Gastrocnemius medialis (tissue), 4 donors: ENCODE data around the gene FOSL2. TPM values are rescaled to one million over a fixed set of nuclear protein-coding genes. Genes with fewer than 3 reads are reported as not detected.

Source experiments
- ATAC-seq, 2 donors: fragments of 150-250 bp; one replicate each; pipeline ENCODE4 v1.9.1; 2016
- DNase-seq, 2 donors: peaks; one replicate each; pipeline ENCODE4 v3.0.0-alpha.2; 2019
- H3K27ac ChIP-seq, 4 donors: fragments of 200-600 bp; sonication (generic); 1 replicate in 1 of 4; 2 replicates in 3 of 4; pipeline ENCODE4 v1.5.1; 2016 to 2018; ENCODE audit warnings: mild to moderate bottlenecking in 2 of 4, moderate library complexity in 1 of 4
- H3K27me3 ChIP-seq, 3 donors: fragments of 200-600 bp; sonication (generic) in 2 of 3; 1 replicate in 1 of 3; 2 replicates in 2 of 3; pipeline versions ENCODE4 v1.5.1 to v1.6.0; 2016 to 2019; ENCODE audit warnings: mild to moderate bottlenecking in 1 of 3, moderate library complexity in 1 of 3
- H3K36me3 ChIP-seq, 2 donors: fragments of 200-600 bp; sonication (generic) in 1 of 2; one replicate each; pipeline ENCODE4 v1.5.1; 2017 to 2018
- H3K4me1 ChIP-seq, 2 donors: fragments of 200-600 bp; sonication (generic) in 1 of 2; one replicate each; pipeline ENCODE4 v1.5.1; 2016 to 2017; ENCODE audit warnings: mild to moderate bottlenecking in 2 of 2
- H3K4me3 ChIP-seq, 4 donors: fragments of 200-600 bp; sonication (generic) in 3 of 4; 1 replicate in 1 of 4; 2 replicates in 3 of 4; pipeline ENCODE4 v1.5.1; 2016 to 2019; ENCODE audit warnings: mild to moderate bottlenecking in 2 of 4
- H3K9me3 ChIP-seq, 3 donors: fragments of 200-600 bp; sonication (generic) in 2 of 3; 1 replicate in 1 of 3; 2 replicates in 2 of 3; pipeline ENCODE4 v1.5.1; 2016 to 2019
- CTCF ChIP-seq, 5 experiments: fragments of 450-650 bp in 3 of 5; fragments of 200-600 bp in 2 of 5; sonication (generic) in 2 of 5; IDR thresholded peaks in 4 of 5; conservative IDR thresholded peaks in 1 of 5; 1 replicate in 4 of 5; 2 replicates in 1 of 5; pipeline ENCODE4 v1.5.1; 2016 to 2019; ENCODE audit warnings: antibody characterized with exemption in 5 of 5, mild to moderate bottlenecking in 3 of 5, moderate library complexity in 3 of 5
- POLR2A ChIP-seq, 2 donors: fragments of 450-650 bp; IDR thresholded peaks; one replicate each; pipeline ENCODE4 v1.6.1; 2017; ENCODE audit warnings: antibody characterized with exemption in 2 of 2, mild to moderate bottlenecking in 2 of 2, moderate library complexity in 2 of 2
- in situ Hi-C, 4 donors: fragments of 200-750 bp; cut with MboI; loops; one replicate each; pipeline versions ENCODE4 v1.15.0 to v1.8.0; 2017; ENCODE audit warnings: low sequenced_read_pairs in 4 of 4
- intact Hi-C: fragments of 100-400 bp; cut with DNase I; formaldehyde crosslinking; loops from one replicate; pipeline ENCODE4 v1.15.1; 2023; ENCODE audit warnings: low total_unique reads
- total RNA-seq, 4 donors: library from RNA; depleted of rRNA; stranded (reverse); fragments of >200 nt; gene quantifications; one replicate each; pipeline versions ENCODE4 v1.1.0 to v1.2.3, GENCODE V29; 2016

Gene FOSL2
- total RNA-seq, 4 donors from 2014 or later, result 193 to 214 (median 210) TPM

- TF ChIP-seq CTCF (IDR thresholded peaks at IDR 0.05 in 4 of 5, conservative IDR thresholded peaks at IDR 0.05 in 1 of 5), result no peak
- no peak for TF ChIP-seq POLR2A (IDR thresholded peaks at IDR 0.05)
Measured at GRCh38 chr2:28345619-28346018, 47.0 kb upstream of the FOSL2 start.

DNA sequence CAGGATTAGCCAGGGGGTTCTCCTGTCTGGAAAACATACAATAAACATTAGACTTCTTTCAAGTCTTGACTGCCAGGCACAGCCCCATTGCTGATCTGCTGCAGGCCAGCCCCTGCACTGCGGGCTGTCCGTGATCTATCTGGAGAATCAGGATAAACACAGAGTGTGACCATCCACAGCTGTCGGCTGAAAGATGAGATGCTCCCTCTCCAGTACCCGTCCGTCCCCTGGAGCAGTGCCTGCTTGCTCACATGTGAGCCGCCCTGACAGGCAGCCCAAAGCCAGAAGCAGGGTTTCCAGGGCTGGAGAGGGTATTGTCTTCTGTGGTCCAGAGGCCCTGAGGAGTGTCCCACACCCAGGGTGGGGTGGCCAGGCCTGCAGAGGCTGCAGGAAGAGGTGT is 46.1 kb upstream of the FOSL2 start:
- peak overlapping the region; percentile 84 to 89 (median 86) for H3K27ac ChIP-seq
- intact Hi-C loops, result no loop called here
- peak; percentile 88 to 91 for ATAC-seq

More at GRCh38 chr2:28345619-28346018, 47.0 kb upstream of the FOSL2 start:
- Histone ChIP-seq H3K36me3 (no peaks in the 10 kb centered on the region), H3K9me3 (no peaks in the 10 kb centered on the region), H3K4me1 (peaks cover 57 to 72% of the 10 kb centered on the region in 2 donors), H3K27ac (peak overlapping the region; percentile 84 to 89 (median 86)), H3K4me3 (no peak overlapping the region), H3K27me3 (no peaks in the 10 kb centered on the region)
- no peak for ATAC-seq
- peak in 1 of 2 donors; percentile 39 for DNase-seq
- in situ Hi-C loops (no loop called here), intact Hi-C loops (no loop called here)

DNA sequence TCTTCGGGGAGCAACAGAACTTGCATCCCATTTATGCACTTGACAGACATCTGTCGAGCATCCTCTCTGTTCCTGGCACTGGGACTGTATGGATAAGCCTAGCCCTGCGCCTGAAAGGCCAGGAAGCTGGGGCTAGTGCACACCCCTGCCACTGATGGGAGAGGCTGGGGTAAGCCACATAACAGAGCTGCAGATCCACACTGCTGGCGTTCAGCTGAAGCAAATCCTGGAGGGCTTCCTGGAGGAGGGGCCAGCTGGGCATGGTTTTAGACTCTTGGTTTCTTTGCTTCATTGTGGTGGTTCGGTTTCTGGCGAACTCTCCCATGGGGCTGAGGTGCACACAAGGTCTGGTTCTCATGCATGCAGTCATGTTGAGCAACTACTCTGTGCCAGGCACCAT is 45.5 kb upstream of the FOSL2 start:
- no peak overlapping the region for H3K4me3 ChIP-seq
- H3K4me1 ChIP-seq, result peaks cover 44 to 56% of the 10 kb centered on the region in 2 donors
- in situ Hi-C loops, result no loop called here
- TF ChIP-seq POLR2A (IDR thresholded peaks at IDR 0.05), result no peak
- H3K27ac ChIP-seq, result peak overlapping the region; percentile 84 to 89 (median 86)
- intact Hi-C loops, result no loop called here
- H3K36me3 ChIP-seq, result no peaks in the 10 kb centered on the region
- ATAC-seq, result no peak
- no peaks in the 10 kb centered on the region for H3K9me3 ChIP-seq
- no peaks in the 10 kb centered on the region for H3K27me3 ChIP-seq
- DNase-seq, result no peak

More for the DNA sequence above, 46.1 kb upstream of the FOSL2 start:
- Histone ChIP-seq H3K4me3 (no peak overlapping the region), H3K4me1 (peaks cover 50 to 63% of the 10 kb centered on the region in 2 donors), H3K27me3 (no peaks in the 10 kb centered on the region), H3K36me3 (no peaks in the 10 kb centered on the region), H3K9me3 (no peaks in the 10 kb centered on the region)
- in situ Hi-C loops, result no loop called here
- peak; percentile 94 to 96 for DNase-seq
- TF ChIP-seq CTCF (IDR thresholded peaks at IDR 0.05 in 4 of 5, conservative IDR thresholded peaks at IDR 0.05 in 1 of 5), result no peak
- peak; percentile 70 to 89 for TF ChIP-seq POLR2A (IDR thresholded peaks at IDR 0.05)

- DNase-seq (no peak), ATAC-seq (no peak)
- no peaks in the 10 kb centered on the region for H3K36me3 ChIP-seq
- H3K4me1 ChIP-seq, result peaks cover 40 to 53% of the 10 kb centered on the region in 2 donors
- in situ Hi-C loops, result no loop called here
- intact Hi-C loops, result no loop called here
- H3K9me3 ChIP-seq, result no peaks in the 10 kb centered on the region
- H3K4me3 ChIP-seq, result no peak overlapping the region
- no peaks in the 10 kb centered on the region for H3K27me3 ChIP-seq
- no peak for TF ChIP-seq POLR2A (IDR thresholded peaks at IDR 0.05)
- TF ChIP-seq CTCF (IDR thresholded peaks at IDR 0.05 in 4 of 5, conservative IDR thresholded peaks at IDR 0.05 in 1 of 5), result no peak
- peak overlapping the region; percentile 84 to 89 (median 86) for H3K27ac ChIP-seq
Measured at GRCh38 chr2:28347596-28347995, 45.1 kb upstream of the FOSL2 start.

GRCh38 chr2:28348149-28348567 is 44.5 kb upstream of the FOSL2 start:
- intact Hi-C loops (no loop called here), in situ Hi-C loops (no loop called here)
- Histone ChIP-seq H3K36me3 (no peaks in the 10 kb centered on the region), H3K9me3 (no peaks in the 10 kb centered on the region), H3K4me1 (peaks cover 35 to 48% of the 10 kb centered on the region in 2 donors), H3K27ac (peak overlapping the region; percentile 84 to 89 (median 86)), H3K4me3 (no peak overlapping the region), H3K27me3 (no peaks in the 10 kb centered on the region)
- TF ChIP-seq POLR2A (IDR thresholded peaks at IDR 0.05) (no peak), CTCF (IDR thresholded peaks at IDR 0.05 in 4 of 5, conservative IDR thresholded peaks at IDR 0.05 in 1 of 5) (no peak)
- DNase-seq (no peak), ATAC-seq (no peak)
